Heart left ventricle (tissue), 16 donors: ENCODE data around the gene STXBP1. TPM values are rescaled to one million over a fixed set of nuclear protein-coding genes. Genes with fewer than 3 reads are reported as not detected.
A peak's percentile ranks its signal among the peaks of the same experiment; 100 is the strongest.
"Not testable (repeated sequence)": the region's sequence is repeated elsewhere in the genome, so short reads cannot be mapped to it uniquely, and the experiment has no call there.

Experiments
- ATAC-seq, 4 donors: fragments of 200-7000 bp; cut with Tn5 transposase; one replicate each; pipeline ENCODE4 v1.9.1; 2020 to 2022; ENCODE audit warnings: moderate library complexity in 4 of 4, mild to moderate bottlenecking in 3 of 4, moderate number of reproducible peaks in 1 of 4
- DNase-seq, 5 donors: peaks; one replicate each; pipeline ENCODE4 v3.0.0-alpha.2; 2020
- H3K27ac ChIP-seq, 12 donors: fragments of 200-600 bp; sonication (generic) in 4 of 12; one replicate each; pipeline versions ENCODE4 v1.5.0 to v1.8.0; 2016 to 2022; ENCODE audit warnings: mild to moderate bottlenecking in 2 of 12
- H3K27me3 ChIP-seq, 9 donors: fragments of 200-600 bp; sonication (generic) in 2 of 9; one replicate each; pipeline versions ENCODE4 v1.5.1 to v1.8.0; 2016 to 2022; ENCODE audit warnings: mild to moderate bottlenecking in 3 of 9
- H3K36me3 ChIP-seq, 9 donors: fragments of 200-600 bp; sonication (generic) in 2 of 9; one replicate each; pipeline versions ENCODE4 v1.5.0 to v1.8.0; 2018 to 2022; ENCODE audit warnings: mild to moderate bottlenecking in 2 of 9
- H3K4me1 ChIP-seq, 12 donors: fragments of 200-600 bp; sonication (generic) in 4 of 12; one replicate each; pipeline versions ENCODE4 v1.5.0 to v1.8.0; 2016 to 2022; ENCODE audit warnings: mild to moderate bottlenecking in 3 of 12
- H3K4me3 ChIP-seq, 12 donors: fragments of 200-600 bp; sonication (generic) in 4 of 12; one replicate each; pipeline versions ENCODE4 v1.5.0 to v1.8.0; 2017 to 2022; ENCODE audit warnings: mild to moderate bottlenecking in 9 of 12, moderate library complexity in 4 of 12
- H3K9me3 ChIP-seq, 12 donors: fragments of 200-600 bp; sonication (generic) in 4 of 12; one replicate each; pipeline versions ENCODE4 v1.5.0 to v1.8.0; 2016 to 2022; ENCODE audit warnings: mild to moderate bottlenecking in 1 of 12
- CTCF ChIP-seq, 12 donors: fragments of 200-600 bp; sonication (generic) in 4 of 12; IDR thresholded peaks; one replicate each; pipeline versions ENCODE4 v1.5.0 to v1.8.0; 2018 to 2022; ENCODE audit warnings: antibody characterized with exemption in 12 of 12, mild to moderate bottlenecking in 5 of 12
- POLR2A ChIP-seq, 2 donors: fragments of 450-650 bp; IDR thresholded peaks; one replicate each; pipeline ENCODE4 v1.6.1; 2017; ENCODE audit warnings: antibody characterized with exemption in 2 of 2, mild to moderate bottlenecking in 2 of 2, moderate library complexity in 2 of 2
- WGBS, 4 donors: extraction: QIAGEN DNeasy Blood & Tissue Kit in 2 of 4; methylation state at CpG; one replicate each; pipeline versions ENCODE4 v1.1.5 to v1.1.7; 2013 to 2018; 5-methylcytosine and 5-hydroxymethylcytosine counted together
- intact Hi-C, 10 donors: fragments of 100-400 bp; cut with DNase I; formaldehyde crosslinking; loops; one replicate each; pipeline versions ENCODE4 v1.11.1 to v1.14.2; 2022
- polyA plus RNA-seq, 2 donors: library from polyadenylated mRNA; stranded (reverse); fragments of 200-250 nt; gene quantifications; one replicate each; pipeline ENCODE4 v1.2.3, GENCODE V29; 2013
- total RNA-seq, 9 donors: library from RNA; depleted of rRNA in 2 of 9; stranded (reverse); fragments of >200 nt in 2 of 9; fragmentation: NEBNext Ultra II Directional in 3 of 9; extraction: Animal tissue kit (Norgen Biotek cat#: 25700) in 3 of 9; gene quantifications; one replicate each; pipeline versions ENCODE4 v1.1.0 to v1.2.4, GENCODE V29; 2016 to 2023
- donor health status: ischemic (EF 13 %, LVEDD 7.1; RV severe dilation, severe dysfunction).
- donor health status: healthy with polysubstance abuse.
- donor health status: DM: no; HTN: yes; CAD: no.
- donor health status: DM: no; HTN: no; CAD: no.
- donor health status: ischemic (EF 25% LVEDD 6.9; RV normal size, moderate dysfunction).
- donor health status: ischemic (EF 25% LVEDD 5.7; RV mildly dilated, moderate dysfunction).
- donor health status: healthy.
- donor health status: DM: yes; HTN: yes; CAD: no.
- donor health status: ischemic (EF 35%, LVEDD 5.7; RV mildly dilated, moderate dysfunction).
- donor health status: nonischemic (EF 11% LVEDD 7.7; RV severe dilation, severe dysfunction).
- donor health status: DM: yes; HTN: yes; CAD: no.
- donor health status: PGD.
- donor health status: ischemic (EF 29% LVEDD 5.4; RV normal size, mild dysfunction).
- donor health status: nonischemic (EF 23%, LVEDD 6.1; RV moderate dilation, normal function).

Gene STXBP1
- total and polyA plus RNA-seq, 11 donors: 14.0 to 102 (median 44.5) TPM

GRCh38 chr9:127574072-127574993 is 37.7 kb upstream of the STXBP1 start:
- intact Hi-C loops: no loop called here
- DNase-seq: no peak
- Histone ChIP-seq H3K4me1 (peaks cover 0 to 73% (median 25%) of the 10 kb centered on the region in 12 donors), H3K9me3 (no peaks in the 10 kb centered on the region), H3K36me3 (no peaks in the 10 kb centered on the region), H3K27ac (peak overlapping the region in 7 of 12 donors; percentile 0 to 89 (median 38)), H3K27me3 (no peaks in the 10 kb centered on the region), H3K4me3 (no peak overlapping the region)
- WGBS, 4 donors: 53 to 60% (median 58%) methylated on average over 10 of the region's 10 CpGs
- ATAC-seq: no peak
- TF ChIP-seq POLR2A (IDR thresholded peaks at IDR 0.05) (no peak), CTCF (IDR thresholded peaks at IDR 0.05) (no peak)

DNA sequence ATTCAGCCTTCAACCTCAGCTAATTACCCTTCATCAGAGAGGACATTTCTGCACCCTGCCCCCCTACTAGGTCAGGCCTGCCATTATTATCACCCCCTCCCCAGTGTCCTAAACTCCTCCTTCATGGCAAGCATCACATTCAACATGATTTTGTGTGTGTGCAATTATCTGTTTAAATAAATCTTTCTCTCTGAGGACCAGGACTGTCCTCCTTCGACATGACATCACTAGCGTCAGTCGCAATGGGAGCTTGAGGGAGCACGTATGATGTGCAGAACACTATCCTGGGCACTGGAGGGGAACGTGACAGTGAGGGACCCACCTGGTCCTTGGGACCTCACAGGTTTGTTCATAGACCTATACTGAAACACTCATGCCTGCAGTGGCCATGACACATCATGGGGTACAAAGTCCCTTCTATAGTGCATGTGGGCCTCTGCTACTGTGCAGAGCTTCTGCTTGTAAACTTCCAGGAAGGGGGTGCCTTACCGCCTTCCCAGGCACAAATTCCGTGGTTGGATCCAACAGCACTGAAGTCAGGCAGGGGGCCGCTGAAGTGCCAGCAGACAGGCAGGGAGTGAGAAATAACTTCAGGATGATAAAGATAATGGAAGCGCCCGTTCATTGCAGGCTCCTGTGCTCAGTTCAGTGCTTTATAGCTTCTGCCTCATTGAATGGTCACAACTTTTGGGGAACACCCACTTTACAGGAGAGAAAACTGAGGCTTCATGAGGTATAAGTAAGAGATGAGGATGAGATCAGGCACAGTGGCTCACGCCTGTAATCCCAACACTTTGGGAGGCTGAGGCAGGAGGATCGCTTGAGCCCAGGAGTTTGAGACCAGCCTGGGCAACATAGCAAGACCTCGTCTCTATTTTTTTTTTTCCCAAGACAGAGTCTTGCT is 36.0 kb upstream of the STXBP1 start:
- WGBS, 4 donors: 91 to 97% (median 94%) methylated on average over 13 of the region's 13 CpGs
- Histone ChIP-seq H3K9me3 (no peaks in the 10 kb centered on the region), H3K27ac (no peak overlapping the region), H3K27me3 (no peaks in the 10 kb centered on the region), H3K36me3 (no peaks in the 10 kb centered on the region), H3K4me1 (peaks cover 0 to 73% (median 24%) of the 10 kb centered on the region in 12 donors), H3K4me3 (no peak overlapping the region)
- TF ChIP-seq CTCF (IDR thresholded peaks at IDR 0.05): no peak
- TF ChIP-seq POLR2A (IDR thresholded peaks at IDR 0.05): no peak
- intact Hi-C loops: no loop called here
- no peak for ATAC-seq
- DNase-seq: no peak

DNA sequence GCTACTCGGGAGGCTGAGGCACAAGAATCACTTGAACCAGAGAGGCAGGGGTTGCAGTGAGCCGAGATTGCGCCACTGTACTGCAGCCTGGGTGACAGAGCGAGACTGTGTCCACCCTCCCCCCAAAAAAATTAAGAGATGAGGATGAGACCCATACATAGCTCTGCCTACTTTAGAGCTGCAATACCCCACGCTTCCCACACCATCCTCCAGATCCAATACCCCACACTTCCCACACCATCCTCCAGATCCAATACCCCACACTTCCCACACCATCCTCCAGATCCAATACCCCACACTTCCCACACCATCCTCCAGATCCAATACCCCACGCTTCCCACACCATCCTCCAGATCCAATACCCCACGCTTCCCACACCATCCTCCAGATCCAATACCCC is 34.9 kb upstream of the STXBP1 start:
- Histone ChIP-seq H3K4me1 (peaks cover 0 to 75% (median 24%) of the 10 kb centered on the region in 12 donors), H3K27ac (peak overlapping the region in 1 of 12 donors; percentile 89)
- DNase-seq, H3K9me3 ChIP-seq, ATAC-seq, H3K4me3 ChIP-seq, intact Hi-C loops, H3K36me3 ChIP-seq, H3K27me3 ChIP-seq: not testable (repeated sequence)
- WGBS, 4 donors: 87 to 95% (median 93%) methylated on average over 3 to 7 of the region's 7 CpGs

DNA sequence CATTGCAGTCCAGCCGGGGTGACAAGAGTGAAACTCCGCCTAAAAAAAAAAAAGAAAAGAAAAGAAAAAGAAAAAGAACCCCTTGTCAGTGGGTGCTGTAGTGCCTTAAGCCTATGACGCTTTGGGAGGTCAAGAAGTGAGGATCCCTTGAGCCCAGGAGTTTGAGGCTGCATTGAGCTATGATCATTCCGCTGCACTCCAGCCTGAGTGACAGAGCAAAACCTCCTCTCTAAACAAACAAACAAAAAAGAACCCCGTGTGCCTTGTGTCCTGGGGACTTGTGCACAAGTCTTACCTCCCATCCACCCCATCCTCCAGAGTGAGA is 33.5 kb upstream of the STXBP1 start:
- H3K27me3 ChIP-seq: no peaks in the 10 kb centered on the region
- H3K36me3 ChIP-seq: no peaks in the 10 kb centered on the region
- no peaks in the 10 kb centered on the region for H3K9me3 ChIP-seq
- 48 to 53% (median 49%) methylated on average over 5 of the region's 5 CpGs for WGBS, 4 donors
- peaks cover 0 to 63% (median 20%) of the 10 kb centered on the region in 12 donors for H3K4me1 ChIP-seq
- DNase-seq (no peak), ATAC-seq (no peak)
- TF ChIP-seq CTCF (IDR thresholded peaks at IDR 0.05): no peak
- no peak for TF ChIP-seq POLR2A (IDR thresholded peaks at IDR 0.05)
- peak overlapping the region; percentile 43 to 91 (median 83) for H3K27ac ChIP-seq
- H3K4me3 ChIP-seq: peak overlapping the region in 9 of 12 donors; percentile 12 to 43 (median 34)
- intact Hi-C loops: no loop called here
